A673 (cell line): ENCODE measurements around the gene CREB3L1.
A peak's percentile ranks its signal among the peaks of the same experiment; 100 is the strongest.

Experiments used
- CTCF ChIP-seq: fragments of 300-800, 200-600 bp; sonication (generic); conservative IDR thresholded peaks from 2 replicates; pipeline ENCODE4 v1.5.1; 2017; ENCODE audit warnings: low read depth, mild to moderate bottlenecking, antibody characterized with exemption, low read length, moderate library complexity, mixed read lengths
- EZH2 ChIP-seq: fragments of 200-600 bp; sonication (generic); IDR thresholded peaks from 2 replicates; pipeline ENCODE4 v1.6.1; 2017; ENCODE audit warnings: borderline replicate concordance, low read depth, mild to moderate bottlenecking, mixed read lengths, antibody characterized with exemption, low read length; ENCODE audit not compliant: poor library complexity, severe bottlenecking

DNA sequence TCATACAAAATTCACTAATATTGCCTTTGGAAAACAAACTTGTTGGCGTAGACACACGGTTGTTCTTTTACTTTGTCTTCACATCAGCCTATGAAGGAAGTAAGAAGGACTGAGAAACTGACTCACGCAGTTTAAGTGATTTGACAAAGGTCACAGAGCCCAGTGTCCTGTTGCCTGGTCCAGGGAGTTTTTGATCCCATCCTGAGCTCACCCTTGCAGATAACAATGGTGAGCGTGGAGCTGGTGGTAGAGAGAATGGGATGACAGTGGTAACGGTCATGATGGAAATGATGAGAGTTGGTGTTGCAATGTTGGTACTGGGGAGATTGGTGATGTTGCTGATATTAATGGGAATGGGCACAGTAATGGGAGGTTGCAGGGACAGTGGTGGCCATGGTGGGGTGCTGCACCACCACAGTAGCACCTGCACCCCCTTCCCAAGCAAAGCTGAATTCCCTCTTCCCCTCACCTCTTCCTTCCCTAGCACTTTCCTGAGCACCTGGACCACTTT, 22.0 kb downstream of the CREB3L1 start:
- TF ChIP-seq CTCF (peak; percentile 37), EZH2 (no peak)
